Mesenchymal stem cell (in vitro differentiated cells and primary cell): ENCODE measurements around the gene DEUP1.
"Not testable (repeated sequence)": the region's sequence is repeated elsewhere in the genome, so short reads cannot be mapped to it uniquely, and the experiment has no call there.

Experiments
- DNase-seq: peaks from one replicate; pipeline ENCODE4 v3.0.0-alpha.2; 2013
- H2AFZ ChIP-seq: one replicate; pipeline ENCODE4 v1.6.1; 2013; ENCODE audit warnings: low read depth, mild to moderate bottlenecking, control low read depth, inconsistent platforms, low read length, moderate library complexity
- H2AK5ac ChIP-seq: 2 replicates; pipeline ENCODE4 v1.6.1; 2013; ENCODE audit warnings: low read length, moderate library complexity, mild to moderate bottlenecking, inconsistent platforms; ENCODE audit not compliant: severe bottlenecking
- H2BK120ac ChIP-seq: one replicate; pipeline ENCODE4 v1.6.1; 2013; ENCODE audit warnings: low read depth, mild to moderate bottlenecking, inconsistent platforms, low read length, moderate library complexity
- H2BK12ac ChIP-seq, 2 experiments: one replicate each; pipeline ENCODE4 v1.6.1; 2013; ENCODE audit warnings: inconsistent platforms in 2 of 2, low read length in 2 of 2, mild to moderate bottlenecking in 2 of 2, moderate library complexity in 2 of 2, control low read depth in 1 of 2
- H2BK15ac ChIP-seq: one replicate; pipeline ENCODE4 v1.6.1; 2013; ENCODE audit warnings: mild to moderate bottlenecking, low read depth, inconsistent platforms; ENCODE audit not compliant: poor library complexity, severe bottlenecking
- H2BK5ac ChIP-seq: 2 replicates; pipeline ENCODE4 v1.6.1; 2013; ENCODE audit warnings: low read depth, mild to moderate bottlenecking, low read length, control low read depth, inconsistent platforms; ENCODE audit not compliant: poor library complexity, severe bottlenecking
- H3K14ac ChIP-seq, 2 experiments: one replicate each; pipeline ENCODE4 v1.6.1; 2013; ENCODE audit warnings: inconsistent platforms in 2 of 2, low read length in 2 of 2, control low read depth in 1 of 2, mild to moderate bottlenecking in 1 of 2, moderate library complexity in 1 of 2
- H3K18ac ChIP-seq, 2 experiments: one replicate each; pipeline ENCODE4 v1.6.1; 2013; ENCODE audit warnings: inconsistent platforms in 2 of 2, low read length in 2 of 2, control low read depth in 1 of 2, low read depth in 1 of 2, mild to moderate bottlenecking in 1 of 2
- H3K23ac ChIP-seq, 2 experiments: one replicate each; pipeline ENCODE4 v1.6.1; 2013; ENCODE audit warnings: inconsistent platforms in 2 of 2, low read length in 2 of 2, mild to moderate bottlenecking in 2 of 2, moderate library complexity in 2 of 2, control low read depth in 1 of 2
- H3K27ac ChIP-seq: 2 replicates; pipeline ENCODE4 v1.5.1; 2013; ENCODE audit warnings: mild to moderate bottlenecking, moderate library complexity, low read length, control low read depth, inconsistent platforms; ENCODE audit not compliant: poor library complexity, severe bottlenecking
- H3K27me3 ChIP-seq, 2 experiments: 2 replicates each; pipeline versions ENCODE4 v1.6.1 to v1.7.0; 2013; ENCODE audit warnings: low read length in 2 of 2, mild to moderate bottlenecking in 2 of 2, moderate library complexity in 2 of 2, control low read depth in 1 of 2, inconsistent platforms in 1 of 2; ENCODE audit not compliant: control insufficient read depth in 1 of 2, insufficient read depth in 1 of 2
- H3K36me3 ChIP-seq, 2 experiments: 2 replicates each; pipeline versions ENCODE4 v1.6.1 to v1.7.0; 2013; ENCODE audit warnings: low read length in 2 of 2, control low read depth in 1 of 2, inconsistent platforms in 1 of 2, low read depth in 1 of 2, mild to moderate bottlenecking in 1 of 2; ENCODE audit not compliant: insufficient read depth in 2 of 2, control insufficient read depth in 1 of 2
- H3K4ac ChIP-seq, 2 experiments: one replicate each; pipeline ENCODE4 v1.6.1; 2013; ENCODE audit warnings: inconsistent platforms in 2 of 2, low read length in 2 of 2, mild to moderate bottlenecking in 2 of 2, moderate library complexity in 2 of 2, control low read depth in 1 of 2, low read depth in 1 of 2
- H3K4me1 ChIP-seq: 2 replicates; pipeline ENCODE4 v1.6.1; 2013; ENCODE audit warnings: low read depth, low read length, control low read depth; ENCODE audit not compliant: control insufficient read depth, insufficient read depth
- H3K4me2 ChIP-seq: 2 replicates; pipeline ENCODE4 v1.6.1; 2013; ENCODE audit warnings: low read length, mild to moderate bottlenecking, inconsistent platforms; ENCODE audit not compliant: poor library complexity, severe bottlenecking
- H3K4me3 ChIP-seq, 2 experiments: 2 replicates each; pipeline versions ENCODE4 v1.5.1 to v1.7.0; 2013; ENCODE audit warnings: low read length in 2 of 2, mild to moderate bottlenecking in 2 of 2, control low read depth in 1 of 2, low read depth in 1 of 2; ENCODE audit not compliant: insufficient read depth in 1 of 2
- H3K79me1 ChIP-seq: replicated peaks from 2 replicates; pipeline ENCODE4 v1.6.1; 2013; ENCODE audit warnings: mild to moderate bottlenecking, control low read depth, low read length, inconsistent platforms; ENCODE audit not compliant: poor library complexity, severe bottlenecking
- H3K9ac ChIP-seq: 2 replicates; pipeline ENCODE4 v1.7.0; 2013; ENCODE audit warnings: mild to moderate bottlenecking, low read length, moderate library complexity
- H3K9me3 ChIP-seq: 2 replicates; pipeline ENCODE4 v1.7.0; 2013; ENCODE audit warnings: mild to moderate bottlenecking, low read length; ENCODE audit not compliant: control insufficient read depth
- H4K8ac ChIP-seq: one replicate; pipeline ENCODE4 v1.6.1; 2013; ENCODE audit warnings: inconsistent platforms, mild to moderate bottlenecking, low read length, moderate library complexity
- H4K91ac ChIP-seq: one replicate; pipeline ENCODE4 v1.6.1; 2013; ENCODE audit warnings: mild to moderate bottlenecking, low read length, inconsistent platforms
- WGBS: methylation state at CpG from one replicate; pipeline ENCODE4 v1.1.7; 2013; ENCODE audit warnings: mixed read lengths; 5-methylcytosine and 5-hydroxymethylcytosine counted together

Gene DEUP1

DNA sequence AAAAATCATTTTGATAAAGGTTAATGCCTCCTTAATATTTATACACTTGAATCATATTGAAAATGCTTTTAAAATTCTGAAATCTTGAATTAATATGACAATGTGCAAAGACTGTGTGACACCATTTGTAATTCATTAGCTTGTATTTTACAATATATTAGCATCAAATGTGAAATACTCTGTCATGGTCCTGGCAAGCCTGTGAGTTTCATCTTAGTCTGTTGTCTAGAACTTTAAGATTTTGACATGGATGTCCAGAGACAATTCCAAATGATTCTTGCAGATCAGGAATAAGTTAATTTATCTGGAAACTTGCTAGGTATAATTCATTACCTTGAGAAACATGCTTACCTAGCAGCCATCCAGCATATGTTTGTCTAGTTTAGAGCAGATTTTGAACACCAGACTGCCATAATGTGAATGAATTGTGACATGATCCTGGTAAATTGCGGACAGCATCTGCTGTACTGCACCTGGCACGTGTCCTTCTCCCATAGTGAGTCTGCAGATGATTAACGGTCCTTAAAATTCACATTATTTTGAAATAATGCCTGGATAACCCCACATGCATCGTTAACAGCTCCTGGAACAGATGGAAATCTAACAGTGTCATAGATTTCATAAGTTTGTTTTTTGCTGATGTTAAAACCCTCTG is 34.5 kb upstream of the DEUP1 start:
- Histone ChIP-seq H3K9ac (no peak overlapping the region), H2AFZ (no peak overlapping the region), H2AK5ac (no peak overlapping the region), H3K14ac (no peak overlapping the region), H2BK120ac (no peak overlapping the region), H3K27ac (no peak overlapping the region), H2BK15ac (no peak overlapping the region), H2BK12ac (no peak overlapping the region), H3K18ac (no peak overlapping the region), H3K23ac (no peak overlapping the region), H3K79me1 (no peaks in the 10 kb centered on the region), H3K4ac (no peak overlapping the region), H2BK5ac (no peak overlapping the region), H4K91ac (no peak overlapping the region), H3K4me3 (no peak overlapping the region), H3K4me1 (no peaks in the 10 kb centered on the region), H4K8ac (no peak overlapping the region), H3K9me3 (no peaks in the 10 kb centered on the region), H3K4me2 (no peak overlapping the region), H3K27me3 (no peaks in the 10 kb centered on the region), H3K36me3 (no peaks in the 10 kb centered on the region)
- 72% methylated on average over 3 of the region's 4 CpGs for WGBS
- no peak for DNase-seq

GRCh38 chr11:93303689-93304088 is 26.9 kb upstream of the DEUP1 start:
- DNase-seq, result no peak
- Histone ChIP-seq H2AFZ (no peak overlapping the region), H3K27me3 (no peaks in the 10 kb centered on the region), H3K36me3 (no peaks in the 10 kb centered on the region), H3K14ac (peak overlapping the region in 1 of 2 experiments; percentile 32), H2BK15ac (no peak overlapping the region), H3K18ac (no peak overlapping the region), H2AK5ac (no peak overlapping the region), H2BK12ac (no peak overlapping the region), H4K91ac (no peak overlapping the region), H3K23ac (no peak overlapping the region), H3K4ac (no peak overlapping the region), H4K8ac (no peak overlapping the region), H3K9ac (no peak overlapping the region), H3K79me1 (no peaks in the 10 kb centered on the region), H3K4me3 (no peak overlapping the region), H3K4me1 (no peaks in the 10 kb centered on the region), H3K27ac (no peak overlapping the region), H2BK5ac (no peak overlapping the region), H3K4me2 (no peak overlapping the region), H2BK120ac (no peak overlapping the region), H3K9me3 (peaks cover 3% of the 10 kb centered on the region)
- 92% methylated on average over 3 of the region's 3 CpGs for WGBS

DNA sequence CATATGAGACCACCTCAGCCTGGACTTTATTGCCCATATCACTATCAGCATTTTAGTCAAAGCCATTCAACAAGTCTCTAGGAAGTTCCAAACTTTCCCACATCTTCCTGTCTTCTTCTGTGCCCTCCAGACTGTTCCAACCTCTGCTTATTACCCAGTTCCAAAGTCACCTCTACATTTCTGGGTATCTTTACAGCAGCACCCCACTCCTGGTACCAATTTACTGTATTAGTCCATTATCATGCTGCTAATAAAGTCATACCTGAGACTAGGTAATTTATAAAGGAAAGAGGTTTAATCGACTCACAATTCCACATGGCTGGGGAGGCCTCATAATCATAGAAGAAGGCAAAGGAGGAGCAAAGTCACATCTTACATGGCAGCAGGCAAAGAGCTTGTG is 16.1 kb upstream of the DEUP1 start:
- not testable (repeated sequence) for H4K8ac ChIP-seq, H3K18ac ChIP-seq, H3K14ac ChIP-seq, H3K4ac ChIP-seq, DNase-seq, H2BK5ac ChIP-seq, H2BK12ac ChIP-seq, H3K9ac ChIP-seq, H4K91ac ChIP-seq, H2BK15ac ChIP-seq, H2AFZ ChIP-seq, H2BK120ac ChIP-seq, H3K79me1 ChIP-seq, H3K27ac ChIP-seq, H3K27me3 ChIP-seq, H3K36me3 ChIP-seq, H3K4me3 ChIP-seq, H3K23ac ChIP-seq, H2AK5ac ChIP-seq, H3K4me1 ChIP-seq, H3K4me2 ChIP-seq
- WGBS, result 64% methylated on average over 1 of the region's 1 CpG
- peaks cover 23% of the 10 kb centered on the region for H3K9me3 ChIP-seq

GRCh38 chr11:93319224-93319839 is 11.2 kb upstream of the DEUP1 start:
- no peak overlapping the region for H3K4me3 ChIP-seq
- no peak overlapping the region for H3K4ac ChIP-seq
- H3K27ac ChIP-seq, result no peak overlapping the region
- H2BK120ac ChIP-seq, result no peak overlapping the region
- no peak overlapping the region for H2AFZ ChIP-seq
- H3K79me1 ChIP-seq, result no peaks in the 10 kb centered on the region
- H3K27me3 ChIP-seq, result no peaks in the 10 kb centered on the region
- peaks cover 20% of the 10 kb centered on the region for H3K9me3 ChIP-seq
- no peak overlapping the region for H2BK12ac ChIP-seq
- H3K9ac ChIP-seq, result no peak overlapping the region
- no peak overlapping the region for H2BK15ac ChIP-seq
- H2BK5ac ChIP-seq, result no peak overlapping the region
- H3K4me2 ChIP-seq, result no peak overlapping the region
- no peaks in the 10 kb centered on the region for H3K4me1 ChIP-seq
- DNase-seq, result no peak
- H2AK5ac ChIP-seq, result no peak overlapping the region
- no peak overlapping the region for H3K23ac ChIP-seq
- 65% methylated on average over 2 of the region's 2 CpGs for WGBS
- no peak overlapping the region for H3K18ac ChIP-seq
- H4K91ac ChIP-seq, result no peak overlapping the region
- H3K14ac ChIP-seq, result no peak overlapping the region
- H4K8ac ChIP-seq, result no peak overlapping the region
- no peaks in the 10 kb centered on the region for H3K36me3 ChIP-seq
